Loucy (cell line): ENCODE results near the gene ATP1A1.

Experiments
- H2AFZ ChIP-seq: fragments of 200-600 bp; sonication (generic); 2 replicates; pipeline ENCODE4 v1.6.0; 2016; ENCODE audit warnings: antibody characterized with exemption, mild to moderate bottlenecking, low read length, moderate library complexity
- H3F3A ChIP-seq: fragments of 200-600 bp; 2 replicates; pipeline ENCODE4 v1.6.0; 2016; ENCODE audit warnings: antibody characterized with exemption, low read depth, mild to moderate bottlenecking
- H3K27me3 ChIP-seq: fragments of 200-600 bp; sonication (generic); 2 replicates; pipeline ENCODE4 v1.6.1; 2014; ENCODE audit warnings: low read length, mild to moderate bottlenecking; ENCODE audit not compliant: insufficient read depth, poor library complexity, severe bottlenecking
- H3K36me3 ChIP-seq: fragments of 200-600 bp; sonication (generic); 2 replicates; pipeline ENCODE4 v1.6.1; 2016; ENCODE audit warnings: low read length; ENCODE audit not compliant: insufficient read depth
- H3K4me1 ChIP-seq: fragments of 200-600 bp; sonication (generic); 2 replicates; pipeline ENCODE4 v1.5.1; 2014; ENCODE audit warnings: low read length, mild to moderate bottlenecking; ENCODE audit not compliant: insufficient read depth, poor library complexity, severe bottlenecking
- H3K4me2 ChIP-seq: fragments of 200-600 bp; sonication (generic); 2 replicates; pipeline ENCODE4 v1.6.0; 2014; ENCODE audit warnings: antibody characterized with exemption, low read length, low read depth, mild to moderate bottlenecking; ENCODE audit not compliant: poor library complexity, severe bottlenecking
- H3K4me3 ChIP-seq: fragments of 200-600 bp; sonication (generic); 2 replicates; pipeline ENCODE4 v1.5.1; 2014; ENCODE audit warnings: low read length, mild to moderate bottlenecking, mixed read lengths; ENCODE audit not compliant: poor library complexity, severe bottlenecking
- H3K79me2 ChIP-seq: fragments of 200-600 bp; sonication (generic); 2 replicates; pipeline ENCODE4 v1.6.1; 2014; ENCODE audit warnings: low read length; ENCODE audit not compliant: insufficient read depth
- H3K9ac ChIP-seq: fragments of 200-600 bp; sonication (generic); 2 replicates; pipeline ENCODE4 v1.6.0; 2014; ENCODE audit warnings: mild to moderate bottlenecking, low read depth, low read length, moderate library complexity; ENCODE audit not compliant: poor library complexity, severe bottlenecking
- H3K9me2 ChIP-seq: fragments of 200-600 bp; sonication (generic); replicated peaks from 2 replicates; pipeline ENCODE4 v1.6.1; 2016; ENCODE audit warnings: low read depth, low read length, mixed read lengths
- H3K9me3 ChIP-seq: fragments of 200-600 bp; sonication (generic); 2 replicates; pipeline ENCODE4 v1.6.1; 2014; ENCODE audit warnings: mild to moderate bottlenecking, antibody characterized with exemption, low read length, low read depth; ENCODE audit not compliant: insufficient read depth
- H4K20me1 ChIP-seq: fragments of 200-600 bp; sonication (generic); 2 replicates; pipeline ENCODE4 v1.6.0; 2014; ENCODE audit warnings: antibody characterized with exemption, low read length, mild to moderate bottlenecking; ENCODE audit not compliant: insufficient read depth, poor library complexity, severe bottlenecking
- CTCF ChIP-seq: fragments of 200-600 bp; sonication (generic); conservative IDR thresholded peaks from 2 replicates; pipeline ENCODE4 v1.5.1; 2014; ENCODE audit warnings: mild to moderate bottlenecking, antibody characterized with exemption, low read length
- EZH2phosphoT487 ChIP-seq: fragments of 200-600 bp; IDR thresholded peaks from 2 replicates; pipeline ENCODE4 v1.6.1; 2018; ENCODE audit warnings: antibody characterized with exemption, mild to moderate bottlenecking, moderate library complexity, borderline replicate concordance

The ATP1A1 gene

GRCh38 chr1:116360429-116361173 lies 12.4 kb upstream of the ATP1A1 start:
- no peaks in the 10 kb centered on the region for H4K20me1 ChIP-seq
- H3K27me3 ChIP-seq: no peaks in the 10 kb centered on the region
- TF ChIP-seq EZH2phosphoT487 (no peak), CTCF (peak; percentile 50)
- H3K9me2 ChIP-seq: no peaks in the 10 kb centered on the region
- H2AFZ ChIP-seq: no peak overlapping the region
- no peaks in the 10 kb centered on the region for H3K4me1 ChIP-seq
- H3K79me2 ChIP-seq: no peaks in the 10 kb centered on the region
- no peak overlapping the region for H3K4me3 ChIP-seq
- no peak overlapping the region for H3K4me2 ChIP-seq
- H3K9ac ChIP-seq: no peak overlapping the region
- H3K36me3 ChIP-seq: no peaks in the 10 kb centered on the region
- H3K9me3 ChIP-seq: no peaks in the 10 kb centered on the region
- H3F3A ChIP-seq: no peaks in the 10 kb centered on the region

- H3K4me2 ChIP-seq: no peak overlapping the region
- no peak overlapping the region for H2AFZ ChIP-seq
- H3K9me3 ChIP-seq: no peaks in the 10 kb centered on the region
- TF ChIP-seq CTCF (no peak), EZH2phosphoT487 (no peak)
- H3K9ac ChIP-seq: no peak overlapping the region
- H3K36me3 ChIP-seq: no peaks in the 10 kb centered on the region
- no peaks in the 10 kb centered on the region for H3K27me3 ChIP-seq
- no peaks in the 10 kb centered on the region for H4K20me1 ChIP-seq
- H3K4me1 ChIP-seq: no peaks in the 10 kb centered on the region
- no peaks in the 10 kb centered on the region for H3K79me2 ChIP-seq
- no peaks in the 10 kb centered on the region for H3K9me2 ChIP-seq
- no peaks in the 10 kb centered on the region for H3F3A ChIP-seq
- H3K4me3 ChIP-seq: no peak overlapping the region
These were observed 11.4 kb upstream of the ATP1A1 start for GRCh38 chr1:116361648-116362047.

GRCh38 chr1:116362050-116362449 lies 11.0 kb upstream of the ATP1A1 start:
- Histone ChIP-seq H3K9ac (no peak overlapping the region), H3K36me3 (no peaks in the 10 kb centered on the region), H3K27me3 (no peaks in the 10 kb centered on the region), H3K9me2 (no peaks in the 10 kb centered on the region), H3F3A (no peaks in the 10 kb centered on the region), H2AFZ (no peak overlapping the region), H3K4me3 (no peak overlapping the region), H3K4me1 (no peaks in the 10 kb centered on the region), H3K9me3 (no peaks in the 10 kb centered on the region), H4K20me1 (no peaks in the 10 kb centered on the region), H3K4me2 (no peak overlapping the region), H3K79me2 (no peaks in the 10 kb centered on the region)
- TF ChIP-seq CTCF: no peak
- no peak for TF ChIP-seq EZH2phosphoT487
